Measurements from ENCODE around the gene CRBN. TPM values are rescaled to one million over a fixed set of nuclear protein-coding genes. Genes with fewer than 3 reads are reported as not detected.

CRBN gene
- total and polyA plus RNA-seq, 9 of the 15 experiments (the other 6 are each of a cell fraction or from before 2014, with no cell fraction given) = 40.8 to 331 (median 57.4) TPM

GRCh38 chr3:3127432-3128010, 52.0 kb downstream of the CRBN start (continued):
- TF ChIP-seq PKNOX1 (IDR thresholded peaks at IDR 0.05) (no peak), FOXA1 (IDR thresholded peaks at IDR 0.05; ENCODE audit: borderline replicate concordance) (no peak), MTA1 (IDR thresholded peaks at IDR 0.05; ENCODE audit: borderline replicate concordance) (no peak), KDM2B (CRISPR knock-in tag; IDR thresholded peaks at IDR 0.05) (no peak), NBN (IDR thresholded peaks at IDR 0.05; ENCODE audit: low read depth) (no peak), DLX4 (CRISPR knock-in tag; IDR thresholded peaks at IDR 0.05) (no peak), USF1 (CRISPR knock-in tag; IDR thresholded peaks at IDR 0.05) (no peak), ZNF592 (IDR thresholded peaks at IDR 0.05) (0 out of 2 replicates have a peak, but pooled peaks have one; percentile 20), POLR2B (IDR thresholded peaks at IDR 0.05; ENCODE audit: low read depth, partially characterized antibody) (no peak), REST (IDR thresholded peaks at IDR 0.05; ENCODE audit: borderline replicate concordance) (no peak), REST (CRISPR knock-in tag; IDR thresholded peaks at IDR 0.05; ENCODE audit: low read depth) (no peak; the same call in 1 of the 2 replicates), U2AF1 (optimal IDR thresholded peaks at IDR 0.05; ENCODE audit: low read depth, low read length) (no peak)

All from K562 (cell line).